Stimulated activated CD8-positive, alpha-beta memory T cell treated with anti-CD3 and anti-CD28 coated beads, Interleukin-2, amount 100 ng/mL, for 1 hour (primary cell): Measurements from ENCODE around the gene COPRS.

ENCODE experiments used
- DNase-seq, 2 donors: peaks; one replicate each; pipeline ENCODE4 v3.0.0-alpha.2; 2020; ENCODE audit warnings: low read depth in 2 of 2

Gene COPRS

GRCh38 chr17:31808521-31809050 lies 50.5 kb downstream of the COPRS start:
- DNase-seq: no peak

- no peak for DNase-seq
Observed at GRCh38 chr17:31807846-31808245, 51.2 kb downstream of the COPRS start.

- DNase-seq: no peak
Observed at GRCh38 chr17:31806921-31807320, 52.1 kb downstream of the COPRS start.

- no peak for DNase-seq
Observed at GRCh38 chr17:31803494-31804213, 55.4 kb downstream of the COPRS start.

GRCh38 chr17:31802502-31802901 lies 56.5 kb downstream of the COPRS start:
- no peak for DNase-seq
